Chondrocyte (in vitro differentiated cells): ENCODE data around the gene KIAA0513. TPM values are rescaled to one million over a fixed set of nuclear protein-coding genes. Genes with fewer than 3 reads are reported as not detected.
"Not testable (repeated sequence)": the region's sequence is repeated elsewhere in the genome, so short reads cannot be mapped to it uniquely, and the experiment has no call there.

Source experiments
- DNase-seq: peaks from one replicate; pipeline ENCODE4 v3.0.0; 2021; ENCODE audit warnings: mixed read lengths, low spot score
- H3K27ac Mint-ChIP-seq: one replicate; pipeline ENCODE4 v1.8.0; 2021; ENCODE audit warnings: mild to moderate bottlenecking, moderate library complexity, mixed read lengths; ENCODE audit not compliant: unreplicated experiment
- H3K27me3 Mint-ChIP-seq: 2 replicates; pipeline ENCODE4 v1.8.0; 2021; ENCODE audit warnings: low read depth, mixed read lengths
- H3K36me3 Mint-ChIP-seq: 2 replicates; pipeline ENCODE4 v1.8.0; 2021; ENCODE audit warnings: low read depth, mixed read lengths
- H3K4me1 Mint-ChIP-seq: 2 replicates; pipeline ENCODE4 v1.8.0; 2021; ENCODE audit warnings: low read depth, mild to moderate bottlenecking, mixed read lengths
- H3K4me3 Mint-ChIP-seq: one replicate; pipeline ENCODE4 v1.8.0; 2021; ENCODE audit warnings: mild to moderate bottlenecking, moderate library complexity, mixed read lengths; ENCODE audit not compliant: unreplicated experiment
- H3K9me3 Mint-ChIP-seq: 2 replicates; pipeline ENCODE4 v1.8.0; 2021; ENCODE audit warnings: low read depth, mixed read lengths
- total RNA-seq: library from RNA; stranded (reverse); gene quantifications from 3 replicates; pipeline ENCODE4 v1.2.1, GENCODE V29; 2021
- TF ChIP-seq, protein P1 (sequence below): fragments of 200-600 bp; sonication (generic); IDR thresholded peaks from 2 replicates; pipeline ENCODE4 v1.5.0; 2021; ENCODE audit warnings: antibody characterized with exemption, mild to moderate bottlenecking, moderate library complexity

Gene KIAA0513
- total RNA-seq, 1 donor from 2014 or later, result 11.6 TPM

GRCh38 chr16:85027958-85028684 lies 526 bp downstream of the KIAA0513 start:
- Mint-ChIP-seq H3K9me3 (no peaks in the 10 kb centered on the region), H3K27ac (peak overlapping the region; percentile 90), H3K4me3 (peak overlapping the region; percentile 81), H3K27me3 (no peaks in the 10 kb centered on the region), H3K4me1 (peaks cover 32% of the 10 kb centered on the region), H3K36me3 (peaks cover 3% of the 10 kb centered on the region)
- no peak for DNase-seq
- TF ChIP-seq, protein P1, sequence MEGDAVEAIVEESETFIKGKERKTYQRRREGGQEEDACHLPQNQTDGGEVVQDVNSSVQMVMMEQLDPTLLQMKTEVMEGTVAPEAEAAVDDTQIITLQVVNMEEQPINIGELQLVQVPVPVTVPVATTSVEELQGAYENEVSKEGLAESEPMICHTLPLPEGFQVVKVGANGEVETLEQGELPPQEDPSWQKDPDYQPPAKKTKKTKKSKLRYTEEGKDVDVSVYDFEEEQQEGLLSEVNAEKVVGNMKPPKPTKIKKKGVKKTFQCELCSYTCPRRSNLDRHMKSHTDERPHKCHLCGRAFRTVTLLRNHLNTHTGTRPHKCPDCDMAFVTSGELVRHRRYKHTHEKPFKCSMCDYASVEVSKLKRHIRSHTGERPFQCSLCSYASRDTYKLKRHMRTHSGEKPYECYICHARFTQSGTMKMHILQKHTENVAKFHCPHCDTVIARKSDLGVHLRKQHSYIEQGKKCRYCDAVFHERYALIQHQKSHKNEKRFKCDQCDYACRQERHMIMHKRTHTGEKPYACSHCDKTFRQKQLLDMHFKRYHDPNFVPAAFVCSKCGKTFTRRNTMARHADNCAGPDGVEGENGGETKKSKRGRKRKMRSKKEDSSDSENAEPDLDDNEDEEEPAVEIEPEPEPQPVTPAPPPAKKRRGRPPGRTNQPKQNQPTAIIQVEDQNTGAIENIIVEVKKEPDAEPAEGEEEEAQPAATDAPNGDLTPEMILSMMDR, result peak; percentile 67

GRCh38 chr16:85028685-85029407 lies 1.3 kb downstream of the KIAA0513 start:
- peak overlapping the region; percentile 90 for H3K27ac Mint-ChIP-seq
- TF ChIP-seq, protein P1, result no peak
- no peak for DNase-seq
- H3K27me3 Mint-ChIP-seq, result no peaks in the 10 kb centered on the region
- H3K9me3 Mint-ChIP-seq, result no peaks in the 10 kb centered on the region
- H3K4me1 Mint-ChIP-seq, result peaks cover 32% of the 10 kb centered on the region
- peak overlapping the region; percentile 81 for H3K4me3 Mint-ChIP-seq
- peaks cover 3% of the 10 kb centered on the region for H3K36me3 Mint-ChIP-seq

DNA sequence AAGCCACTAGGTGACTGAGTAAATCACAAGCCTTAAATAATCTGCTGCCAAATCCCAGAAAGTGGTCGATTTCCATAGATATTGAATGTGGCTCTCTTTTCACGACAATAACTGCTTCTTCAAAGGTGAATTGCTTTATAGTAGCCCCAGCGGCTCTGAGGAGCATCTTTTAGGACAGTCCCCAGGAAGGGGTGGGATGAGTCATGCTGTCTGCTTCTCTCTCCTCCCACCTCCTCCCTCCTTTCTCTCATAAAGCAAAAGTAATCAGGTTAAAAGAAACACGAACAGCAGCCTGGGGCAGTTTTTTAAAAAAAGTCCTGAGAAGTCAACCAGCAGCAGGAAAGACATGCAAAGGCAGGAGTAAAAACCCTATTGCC lies 1.8 kb downstream of the KIAA0513 start:
- Mint-ChIP-seq H3K4me1 (peaks cover 32% of the 10 kb centered on the region), H3K27ac (peak overlapping the region; percentile 90), H3K27me3 (no peaks in the 10 kb centered on the region), H3K36me3 (peaks cover 3% of the 10 kb centered on the region), H3K9me3 (no peaks in the 10 kb centered on the region), H3K4me3 (peak overlapping the region; percentile 81)
- DNase-seq, result no peak
- TF ChIP-seq, protein P1, result peak; percentile 35

DNA sequence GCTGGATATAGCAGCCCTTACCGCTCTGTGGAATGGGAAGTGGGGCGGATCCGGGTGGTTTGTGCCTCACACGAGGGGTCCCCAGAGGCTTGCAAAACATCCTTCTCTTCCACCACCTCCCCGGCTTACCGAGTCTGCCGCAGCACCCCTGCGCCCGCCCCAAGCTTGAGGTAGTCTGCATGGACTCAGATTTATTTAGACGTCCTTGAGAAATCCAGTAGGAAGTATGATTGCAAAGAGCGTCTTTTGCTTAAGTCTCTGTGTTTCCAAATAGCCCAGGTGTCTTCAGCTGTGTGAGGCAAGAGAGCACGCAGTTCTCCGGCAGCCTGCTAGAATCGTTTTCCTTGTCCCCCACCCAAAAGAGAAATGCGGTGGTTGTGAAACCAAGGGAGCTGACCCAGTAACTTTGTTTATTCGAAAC lies 2.4 kb downstream of the KIAA0513 start:
- no peak overlapping the region for H3K27ac Mint-ChIP-seq
- no peaks in the 10 kb centered on the region for H3K9me3 Mint-ChIP-seq
- TF ChIP-seq, protein P1, result no peak
- no peak for DNase-seq
- H3K27me3 Mint-ChIP-seq, result no peaks in the 10 kb centered on the region
- no peak overlapping the region for H3K4me3 Mint-ChIP-seq
- peaks cover 32% of the 10 kb centered on the region for H3K4me1 Mint-ChIP-seq
- H3K36me3 Mint-ChIP-seq, result peaks cover 3% of the 10 kb centered on the region

DNA sequence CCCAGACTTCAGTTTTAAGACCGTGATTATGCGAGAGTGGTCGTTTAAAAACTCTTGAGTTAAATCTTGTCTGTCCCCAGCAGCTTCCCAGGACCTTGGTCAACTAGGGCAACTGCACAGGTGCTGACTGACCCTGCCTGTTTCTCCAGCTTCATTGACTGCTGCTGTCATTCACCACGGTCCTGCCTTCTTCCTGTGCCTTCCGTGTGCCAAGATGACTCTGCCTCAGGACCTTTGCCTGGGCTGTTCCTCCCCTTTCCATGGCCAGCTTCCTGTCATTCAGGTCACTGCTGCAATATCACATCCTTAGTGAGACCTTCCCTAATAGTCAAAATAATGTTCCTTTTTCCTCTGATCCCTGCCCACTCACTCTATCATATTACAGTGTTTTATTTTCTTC lies 3.9 kb downstream of the KIAA0513 start:
- Mint-ChIP-seq H3K27me3 (no peaks in the 10 kb centered on the region), H3K4me1 (peaks cover 30% of the 10 kb centered on the region), H3K4me3 (no peak overlapping the region), H3K27ac (no peak overlapping the region), H3K9me3 (no peaks in the 10 kb centered on the region), H3K36me3 (peaks cover 3% of the 10 kb centered on the region)
- TF ChIP-seq, protein P1, result no peak
- no peak for DNase-seq

DNA sequence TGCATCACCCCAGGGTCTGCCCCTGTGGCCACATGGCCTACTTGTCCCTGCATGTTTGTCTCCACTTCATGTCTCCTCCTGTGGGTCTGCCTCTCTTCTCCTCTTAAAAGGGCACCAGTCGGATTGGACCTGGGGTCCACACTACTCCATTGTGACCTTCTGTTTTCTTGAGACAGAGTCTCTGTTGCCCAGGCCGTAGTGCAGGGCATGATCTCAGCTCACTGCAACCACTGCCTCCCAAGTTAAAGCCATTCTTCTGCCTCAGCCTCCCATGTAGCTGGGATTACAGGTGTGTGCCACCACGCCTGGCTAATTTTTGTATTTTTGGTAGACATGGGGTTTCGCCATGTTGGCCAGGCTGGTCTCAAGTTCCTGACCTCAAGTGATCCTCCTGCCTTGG lies 4.6 kb downstream of the KIAA0513 start:
- H3K9me3 Mint-ChIP-seq, H3K27ac Mint-ChIP-seq, H3K27me3 Mint-ChIP-seq, DNase-seq, H3K36me3 Mint-ChIP-seq, H3K4me3 Mint-ChIP-seq: not testable (repeated sequence)
- peaks cover 23% of the 10 kb centered on the region for H3K4me1 Mint-ChIP-seq
